ENCODE measurements around the gene RNF114.

RNF114 gene

GRCh38 chr20:49901588-49901987 lies 34.6 kb upstream of the RNF114 start:
- DNase-seq (ENCODE audit: low read depth in 1 of 2, low spot score in 1 of 2), result no peak

- DNase-seq (ENCODE audit: low read depth in 1 of 2, low spot score in 1 of 2), result no peak
Observed at GRCh38 chr20:49904440-49905214, 31.6 kb upstream of the RNF114 start.

GRCh38 chr20:49905415-49906091 lies 30.6 kb upstream of the RNF114 start:
- DNase-seq (ENCODE audit: low read depth in 1 of 2, low spot score in 1 of 2), result no peak

- no peak for DNase-seq (ENCODE audit: low read depth in 1 of 2, low spot score in 1 of 2)
Observed at GRCh38 chr20:49906101-49906604, 30.0 kb upstream of the RNF114 start.

DNA sequence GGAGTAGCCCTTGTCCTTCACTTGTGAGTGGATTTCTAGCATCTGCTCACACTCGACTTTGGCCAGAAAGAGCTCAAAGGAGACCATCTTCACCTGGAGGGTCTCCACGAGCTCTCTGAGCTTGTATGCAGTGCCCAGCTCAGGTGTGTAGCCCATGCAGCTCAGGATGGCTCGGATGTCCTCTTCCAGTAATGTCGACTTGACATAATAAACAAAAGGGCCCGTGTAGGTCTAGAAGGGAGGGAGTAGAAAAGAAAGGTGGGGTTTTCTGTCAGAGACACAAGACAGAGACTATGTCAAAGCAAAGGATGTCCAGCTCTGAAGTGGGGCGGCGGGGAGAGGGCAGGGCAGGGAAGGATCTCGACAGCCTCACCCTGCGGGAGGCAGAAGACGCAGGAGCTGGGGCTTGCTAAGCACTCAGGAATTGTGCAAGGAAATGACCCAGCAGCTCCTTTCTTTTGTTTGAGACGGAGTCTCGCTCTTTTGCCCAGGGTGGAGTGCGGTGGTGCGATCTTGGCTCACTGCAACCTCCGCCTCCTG lies 29.5 kb upstream of the RNF114 start:
- no peak for DNase-seq (ENCODE audit: low read depth in 1 of 2, low spot score in 1 of 2)

DNA sequence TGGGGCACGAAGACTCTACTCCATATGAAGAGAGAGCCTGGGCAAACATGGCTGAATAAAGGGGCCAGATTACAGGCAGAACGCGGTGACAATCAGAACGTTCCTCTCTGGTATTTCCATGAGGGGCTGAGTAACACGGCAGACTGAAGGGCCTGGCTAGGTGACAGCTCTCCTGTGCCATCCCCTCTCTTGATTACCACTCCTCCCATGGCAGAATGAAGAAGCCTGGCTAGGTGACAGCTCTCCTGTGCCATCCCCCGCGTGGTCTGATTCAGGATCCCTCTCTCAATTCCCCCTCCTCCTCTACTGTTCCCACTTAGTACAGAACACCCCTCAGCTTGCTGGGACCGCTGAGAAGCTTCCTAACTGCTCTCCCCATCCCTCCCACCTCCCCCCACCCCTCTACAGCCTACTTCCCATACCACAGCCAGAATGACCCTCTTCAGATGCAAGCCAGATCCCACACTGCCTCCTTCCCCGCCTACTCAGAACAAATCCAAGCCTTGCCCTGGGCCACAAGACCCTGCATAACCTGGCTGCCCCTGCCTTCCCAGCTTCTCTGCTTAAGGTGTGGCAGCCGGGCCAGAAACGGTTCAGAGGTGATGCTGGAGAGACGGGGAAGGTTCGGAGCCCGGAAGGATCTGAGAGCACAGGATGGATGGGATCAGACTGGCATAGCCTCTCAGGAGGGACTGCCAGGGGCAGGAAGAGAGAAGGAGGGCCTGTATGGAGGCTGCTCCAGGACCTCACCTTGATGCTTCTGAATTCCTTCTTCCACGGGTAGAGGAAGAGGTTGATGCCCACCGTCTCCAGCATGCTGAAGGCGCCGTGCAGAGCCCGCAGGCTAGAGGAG lies 28.6 kb upstream of the RNF114 start:
- no peak for DNase-seq (ENCODE audit: low read depth in 1 of 2, low spot score in 1 of 2)

- DNase-seq (ENCODE audit: low read depth in 1 of 2, low spot score in 1 of 2), result no peak
Observed at GRCh38 chr20:49908258-49908565, 28.0 kb upstream of the RNF114 start.

GRCh38 chr20:49909499-49910339 lies 26.5 kb upstream of the RNF114 start:
- DNase-seq (ENCODE audit: low read depth in 1 of 2, low spot score in 1 of 2), result no peak

DNA sequence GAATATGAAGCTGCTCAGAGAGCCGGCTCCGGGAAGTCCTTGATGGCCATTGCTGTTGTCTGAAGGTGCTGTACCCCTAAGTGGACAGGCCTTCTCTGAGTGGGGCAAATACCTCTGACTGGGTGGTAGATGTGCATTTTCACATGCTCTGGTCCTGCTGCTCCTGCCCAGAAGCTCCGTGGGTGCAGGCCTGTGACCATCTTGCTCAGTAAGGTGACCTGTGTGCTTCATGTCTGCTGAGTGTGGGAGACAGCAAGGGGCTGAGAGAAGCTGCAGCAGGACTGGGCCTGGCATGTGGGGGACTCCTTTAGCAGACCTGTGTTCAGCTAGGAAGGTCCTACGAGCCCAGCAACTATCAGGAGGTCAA lies 25.9 kb upstream of the RNF114 start:
- no peak for DNase-seq (ENCODE audit: low read depth in 1 of 2, low spot score in 1 of 2)

DNA sequence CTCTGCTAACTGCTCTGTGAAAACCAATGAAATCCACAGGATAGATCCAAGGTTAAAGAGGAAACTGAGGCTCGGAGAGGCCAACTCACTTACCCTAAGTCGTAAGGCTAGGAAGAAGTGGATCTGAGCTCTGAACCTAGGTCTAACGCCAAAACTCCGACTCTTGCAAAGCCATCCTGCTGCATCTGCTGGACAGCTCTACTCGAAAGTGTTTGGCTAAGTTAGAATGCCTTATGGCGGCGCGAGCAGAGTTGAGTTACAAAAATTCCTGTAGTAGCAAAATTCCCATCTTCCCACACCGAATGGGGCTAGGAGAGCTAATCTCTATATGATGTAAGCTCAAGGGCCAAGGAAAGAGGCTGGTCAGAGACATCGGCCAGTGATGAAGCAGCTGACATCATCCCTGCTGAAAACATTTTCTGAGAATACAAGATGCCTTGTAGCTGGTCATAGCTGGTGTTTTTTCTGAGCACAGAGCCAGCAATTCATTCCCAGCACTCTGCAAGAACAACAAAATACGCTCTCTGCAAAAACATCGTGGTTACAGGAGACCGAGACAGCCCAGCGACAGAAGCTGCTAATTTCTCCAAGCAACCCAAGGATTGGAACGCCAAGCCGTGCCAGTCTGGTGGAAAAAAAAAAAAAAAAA lies 22.7 kb upstream of the RNF114 start:
- DNase-seq (ENCODE audit: low read depth in 1 of 2, low spot score in 1 of 2), result no peak

DNA sequence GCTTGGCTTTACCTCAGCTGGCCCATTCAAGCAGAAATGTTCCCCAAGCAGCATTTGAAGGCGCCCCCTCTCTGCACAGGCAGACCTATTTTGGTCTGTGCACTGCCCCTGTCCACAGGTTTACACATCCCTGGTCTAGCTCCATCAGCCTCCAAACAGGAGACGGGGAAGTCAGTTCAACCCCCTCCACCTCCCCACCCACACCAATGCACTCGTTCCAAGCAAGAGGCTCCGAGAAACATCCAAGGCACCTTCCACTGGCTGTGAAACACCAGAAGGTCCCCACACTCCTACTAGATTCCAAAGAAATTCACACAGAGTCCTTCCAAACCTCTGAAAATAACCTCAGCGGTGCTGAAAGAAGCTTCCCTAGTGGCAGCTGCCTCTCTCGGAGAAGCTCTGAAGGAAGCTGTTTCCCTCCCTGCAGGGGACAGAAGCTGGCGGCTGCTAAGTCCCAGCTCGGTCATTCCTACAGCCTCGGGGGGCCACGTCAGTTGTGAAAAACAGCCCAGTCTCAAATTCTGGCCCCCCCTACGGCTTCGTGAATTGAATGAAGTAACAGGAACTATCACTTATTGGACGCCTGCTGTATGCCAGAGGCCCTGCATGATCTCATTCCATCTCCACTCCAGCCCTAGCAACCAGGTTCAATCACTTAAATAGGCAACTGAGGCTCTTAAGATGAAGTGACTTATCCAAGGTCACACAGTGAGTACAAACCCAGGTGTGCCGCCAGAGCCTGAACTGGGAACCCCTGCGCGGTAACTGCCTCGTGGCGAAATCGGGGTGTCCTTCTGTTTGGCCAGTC lies 21.7 kb upstream of the RNF114 start:
- no peak for DNase-seq (ENCODE audit: low read depth in 1 of 2, low spot score in 1 of 2)

GRCh38 chr20:49915118-49915379 lies 21.1 kb upstream of the RNF114 start:
- DNase-seq (ENCODE audit: low read depth in 1 of 2, low spot score in 1 of 2), result no peak

DNA sequence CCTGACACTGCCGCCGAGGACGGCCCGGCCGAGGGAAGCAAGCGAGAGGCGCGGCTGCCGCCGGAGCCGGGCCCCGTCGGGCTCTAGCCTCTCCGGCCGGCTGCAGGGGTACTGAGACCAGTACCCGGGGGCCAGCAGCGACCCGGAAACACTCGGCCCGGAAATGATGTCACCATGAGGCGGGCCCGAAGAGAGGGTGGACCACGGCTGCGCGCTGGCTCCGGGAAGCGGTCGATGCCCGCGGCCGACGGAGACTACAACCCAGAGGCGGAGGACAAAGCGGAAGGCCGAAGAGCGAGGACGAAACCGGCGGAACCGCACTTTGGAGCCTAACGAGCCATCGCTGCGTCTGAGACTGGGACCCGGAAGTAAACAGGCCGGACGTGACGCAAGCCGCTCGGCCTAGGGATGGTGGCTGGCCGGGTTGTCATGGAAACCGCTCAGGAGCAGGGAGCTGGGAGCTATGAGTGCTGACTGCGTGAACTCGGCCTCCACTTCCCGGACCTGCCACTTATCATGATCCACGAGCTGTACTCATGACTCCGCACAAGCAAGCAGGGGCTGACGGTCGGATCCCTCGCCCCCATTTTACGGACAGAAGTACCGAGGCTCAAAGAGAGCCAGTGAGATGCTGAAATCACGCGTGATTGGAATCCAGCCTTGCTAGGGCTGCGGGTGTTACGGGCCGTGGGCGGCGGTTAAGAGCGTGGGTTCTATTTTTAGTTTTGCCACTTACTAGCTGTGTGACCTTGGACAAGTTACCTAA lies 20.6 kb upstream of the RNF114 start, which contains the start of gene SPATA2:
TSS of gene SPATA2 (minus strand) at position 150 of the 766 bp plus-strand sequence. CDS start 7,039 bp downstream, outside the sequence.
- peak; percentile 81 to 86 for DNase-seq (ENCODE audit: low read depth in 1 of 2, low spot score in 1 of 2)

GRCh38 chr20:49916146-49917002 lies 19.8 kb upstream of the RNF114 start:
- DNase-seq (ENCODE audit: low read depth in 1 of 2, low spot score in 1 of 2), result no peak

- DNase-seq (ENCODE audit: low read depth in 1 of 2, low spot score in 1 of 2), result no peak
Observed at GRCh38 chr20:49918446-49918845, 17.8 kb upstream of the RNF114 start.

- DNase-seq (ENCODE audit: low read depth in 1 of 2, low spot score in 1 of 2), result no peak
Observed at GRCh38 chr20:49919009-49919408, 17.2 kb upstream of the RNF114 start.

GRCh38 chr20:49919461-49919860 lies 16.7 kb upstream of the RNF114 start:
- no peak for DNase-seq (ENCODE audit: low read depth in 1 of 2, low spot score in 1 of 2)

DNA sequence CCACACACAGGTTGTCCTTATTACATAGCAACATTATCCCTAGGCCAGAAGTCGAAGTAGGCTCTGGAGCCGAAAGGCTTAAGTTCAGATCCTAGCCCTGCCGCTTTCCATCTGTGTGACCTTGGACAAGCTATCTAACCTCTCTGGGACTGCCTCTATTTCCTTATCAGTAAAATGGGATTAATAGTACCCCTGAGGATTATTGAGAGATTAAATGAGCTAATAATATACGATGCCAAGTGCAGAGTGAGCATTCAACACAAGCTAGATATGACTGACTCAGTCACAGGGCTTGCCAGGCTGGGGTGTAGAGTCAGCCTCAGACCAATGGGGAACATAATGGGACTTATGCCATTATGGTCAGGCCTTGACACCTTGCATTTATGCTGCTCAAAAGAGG lies 11.9 kb upstream of the RNF114 start:
- no peak for DNase-seq (ENCODE audit: low read depth in 1 of 2, low spot score in 1 of 2)

Measured in activated T-helper 1 cell treated with anti-CD3 and anti-CD28 coated beads, Interleukin-2, amount 50 U/mL, for 16 hours (primary cell).